Stomach (tissue), 9 donors: ENCODE measurements around the gene TECPR2. TPM values are rescaled to one million over a fixed set of nuclear protein-coding genes. Genes with fewer than 3 reads are reported as not detected.
"Not testable (repeated sequence)": the region's sequence is repeated elsewhere in the genome, so short reads cannot be mapped to it uniquely, and the experiment has no call there.

Experiments
- DNase-seq, 2 donors: peaks; one replicate each; pipeline versions ENCODE4 v3.0.0 to v3.0.0-alpha.2; 2013 to 2019
- H3K27ac ChIP-seq, 5 donors: fragments of 200-600 bp in 4 of 5; sonication (generic) in 4 of 5; one replicate each; pipeline ENCODE4 v1.5.1; 2013 to 2019; ENCODE audit warnings: mild to moderate bottlenecking in 1 of 5, moderate library complexity in 1 of 5
- H3K27me3 ChIP-seq, 3 donors: fragments of 200-600 bp; sonication (generic); one replicate each; pipeline ENCODE4 v1.5.1; 2017 to 2019; ENCODE audit warnings: mixed run types in 1 of 3
- H3K36me3 ChIP-seq, 4 donors: fragments of 200-600 bp; sonication (generic); 1 replicate in 3 of 4; 2 replicates in 1 of 4; pipeline ENCODE4 v1.5.1; 2016 to 2019
- H3K4me1 ChIP-seq, 4 donors: fragments of 200-600 bp; sonication (generic); one replicate each; pipeline ENCODE4 v1.5.1; 2016 to 2019
- H3K4me3 ChIP-seq, 4 donors: fragments of 200-600 bp; sonication (generic) in 3 of 4; one replicate each; pipeline ENCODE4 v1.5.1; 2016 to 2019; ENCODE audit warnings: mild to moderate bottlenecking in 1 of 4
- H3K9me3 ChIP-seq, 4 donors: fragments of 200-600 bp; sonication (generic); one replicate each; pipeline ENCODE4 v1.5.1; 2016 to 2019
- EP300 ChIP-seq: sonication (generic); formaldehyde crosslinking; IDR thresholded peaks from one replicate; pipeline ENCODE4 v1.6.1; 2017; ENCODE audit warnings: antibody characterized with exemption
- POLR2A ChIP-seq, 4 donors: fragments of 450-650 bp; IDR thresholded peaks; one replicate each; pipeline ENCODE4 v1.6.1; 2016; ENCODE audit warnings: antibody characterized with exemption in 4 of 4, control low read depth in 2 of 4, mild to moderate bottlenecking in 1 of 4, moderate library complexity in 1 of 4
- POLR2AphosphoS5 ChIP-seq, 3 donors: sonication (generic); formaldehyde crosslinking; IDR thresholded peaks; one replicate each; pipeline ENCODE4 v1.6.1; 2016; ENCODE audit warnings: antibody characterized with exemption in 3 of 3
- WGBS, 5 donors: extraction: QIAGEN DNeasy Blood & Tissue Kit in 3 of 5; methylation state at CpG; one replicate each; pipeline versions ENCODE4 v1.1.5 to v1.1.7; 2013 to 2018; 5-methylcytosine and 5-hydroxymethylcytosine counted together
- intact Hi-C: fragments of 100-400 bp; cut with DNase I; formaldehyde crosslinking; loops from one replicate; pipeline ENCODE4 v1.15.1; 2023; ENCODE audit warnings: low total_unique reads
- polyA plus RNA-seq, 3 donors: library from polyadenylated mRNA; stranded (reverse); fragments of 200-250 nt; gene quantifications; one replicate each; pipeline ENCODE4 v1.2.3, GENCODE V29; 2013
- total RNA-seq, 5 donors: library from RNA; depleted of rRNA; stranded (reverse); fragments of >200 nt; gene quantifications; one replicate each; pipeline versions ENCODE4 v1.1.0 to v1.2.3, GENCODE V29; 2014 to 2016
- TF ChIP-seq, protein P1 (sequence below), 7 experiments: fragments of 450-650 bp in 4 of 7; fragments of 200-600 bp in 3 of 7; sonication (generic) in 3 of 7; IDR thresholded peaks; one replicate each; pipeline ENCODE4 v1.5.1; 2016 to 2019; ENCODE audit warnings: antibody characterized with exemption in 7 of 7, control low read depth in 2 of 7, mild to moderate bottlenecking in 1 of 7
- donor health status: healthy with polysubstance abuse.
- donor health status: Bipolar disorder and iron deficiency.
- donor health status: healthy.

Gene TECPR2
- total and polyA plus RNA-seq, 8 donors, result 2.6 to 110 (median 11.1) TPM

DNA sequence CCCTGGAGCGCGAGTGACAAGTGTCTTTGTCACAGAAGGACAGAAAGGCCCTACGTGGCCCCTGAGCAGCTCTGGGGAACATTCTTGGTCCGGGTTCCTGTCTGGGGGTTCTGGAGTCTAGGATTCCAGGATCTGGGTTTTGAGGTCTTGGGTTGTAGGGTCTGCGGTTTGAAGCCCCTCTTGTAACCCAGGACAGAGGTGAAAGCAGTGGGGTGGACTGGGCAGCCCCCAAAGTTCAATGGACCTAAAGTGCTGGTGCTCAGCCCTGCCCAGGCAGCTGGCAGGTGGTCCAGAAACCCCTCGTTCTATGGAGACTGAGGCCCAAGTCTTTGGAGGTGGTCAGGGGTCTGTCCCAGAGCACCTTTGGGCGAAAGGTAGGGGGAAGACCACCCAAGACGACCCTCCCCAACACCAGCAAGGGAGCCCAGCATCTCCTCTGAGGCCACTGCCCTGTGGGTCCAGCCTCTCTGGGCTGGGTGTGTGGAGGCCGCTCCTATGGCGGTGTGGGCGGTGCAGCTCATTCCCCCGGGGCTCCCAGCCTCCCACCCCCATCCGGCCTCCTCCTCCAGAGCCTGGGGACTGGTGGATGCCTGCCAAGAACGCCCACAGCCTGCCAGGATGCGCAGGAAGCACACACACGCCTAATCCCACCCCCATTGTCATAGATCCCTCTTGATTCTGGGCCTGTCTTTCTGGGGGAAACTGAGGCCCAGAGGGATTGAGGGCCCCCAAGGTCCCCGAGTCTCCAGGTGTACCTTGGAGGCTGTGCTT lies 177.0 kb downstream of the TECPR2 start:
- Histone ChIP-seq H3K27me3 (peaks cover 0 to 38% (median 9%) of the 10 kb centered on the region in 3 donors), H3K9me3 (no peaks in the 10 kb centered on the region), H3K27ac (no peak overlapping the region), H3K4me3 (no peak overlapping the region), H3K4me1 (peaks cover 5 to 18% (median 14%) of the 10 kb centered on the region in 4 donors), H3K36me3 (no peaks in the 10 kb centered on the region)
- DNase-seq, result peak in 1 of 2 donors; percentile 95
- intact Hi-C loops, result no loop called here
- WGBS, 5 donors, result 57 to 72% (median 63%) methylated on average over 8 to 17 of the region's 17 CpGs
- TF ChIP-seq, protein P1, sequence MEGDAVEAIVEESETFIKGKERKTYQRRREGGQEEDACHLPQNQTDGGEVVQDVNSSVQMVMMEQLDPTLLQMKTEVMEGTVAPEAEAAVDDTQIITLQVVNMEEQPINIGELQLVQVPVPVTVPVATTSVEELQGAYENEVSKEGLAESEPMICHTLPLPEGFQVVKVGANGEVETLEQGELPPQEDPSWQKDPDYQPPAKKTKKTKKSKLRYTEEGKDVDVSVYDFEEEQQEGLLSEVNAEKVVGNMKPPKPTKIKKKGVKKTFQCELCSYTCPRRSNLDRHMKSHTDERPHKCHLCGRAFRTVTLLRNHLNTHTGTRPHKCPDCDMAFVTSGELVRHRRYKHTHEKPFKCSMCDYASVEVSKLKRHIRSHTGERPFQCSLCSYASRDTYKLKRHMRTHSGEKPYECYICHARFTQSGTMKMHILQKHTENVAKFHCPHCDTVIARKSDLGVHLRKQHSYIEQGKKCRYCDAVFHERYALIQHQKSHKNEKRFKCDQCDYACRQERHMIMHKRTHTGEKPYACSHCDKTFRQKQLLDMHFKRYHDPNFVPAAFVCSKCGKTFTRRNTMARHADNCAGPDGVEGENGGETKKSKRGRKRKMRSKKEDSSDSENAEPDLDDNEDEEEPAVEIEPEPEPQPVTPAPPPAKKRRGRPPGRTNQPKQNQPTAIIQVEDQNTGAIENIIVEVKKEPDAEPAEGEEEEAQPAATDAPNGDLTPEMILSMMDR (IDR thresholded peaks at IDR 0.05), result no peak
- TF ChIP-seq POLR2AphosphoS5 (IDR thresholded peaks at IDR 0.05) (no peak), POLR2A (IDR thresholded peaks at IDR 0.05) (no peak), EP300 (no peak)

DNA sequence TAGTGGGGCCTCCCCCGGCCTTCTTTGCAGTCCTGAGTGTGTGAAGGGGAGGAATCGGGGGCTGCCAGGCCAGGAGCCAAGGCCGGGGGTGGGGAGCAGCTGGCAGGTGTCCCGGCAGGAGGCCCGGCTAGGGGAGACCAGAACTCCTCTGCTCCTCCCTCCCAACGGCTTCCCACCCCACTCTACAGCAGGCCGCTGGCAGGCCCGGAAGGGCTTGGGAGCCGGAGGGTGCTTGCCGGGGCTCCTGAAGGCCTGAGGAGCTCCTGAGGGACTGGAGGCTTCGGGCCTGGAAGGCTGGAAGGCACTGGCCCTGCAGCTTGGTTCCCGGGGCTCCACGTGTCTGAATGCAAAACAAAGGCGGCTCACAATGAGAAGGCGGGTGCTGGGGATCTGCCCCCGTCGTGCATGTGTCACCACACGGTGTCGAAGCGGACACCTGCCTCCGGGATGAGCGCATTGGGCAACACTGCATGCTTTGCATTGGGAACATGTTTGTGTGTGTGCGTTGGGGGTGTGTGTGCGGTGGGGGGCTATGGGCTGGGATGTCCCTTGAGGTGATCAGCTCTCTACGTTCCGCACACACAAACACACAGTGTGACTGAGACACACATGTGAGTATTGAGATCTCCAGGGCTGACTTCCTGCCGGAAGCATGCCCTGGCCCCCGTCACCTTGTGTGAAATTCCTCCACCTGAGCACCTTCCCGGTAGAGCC lies 177.7 kb downstream of the TECPR2 start:
- DNase-seq, result peak in 1 of 2 donors; percentile 93
- 55 to 70% (median 61%) methylated on average over 24 to 29 of the region's 29 CpGs for WGBS, 5 donors
- H3K4me3 ChIP-seq, result no peak overlapping the region
- peaks cover 0 to 45% (median 17%) of the 10 kb centered on the region in 3 donors for H3K27me3 ChIP-seq
- no peak overlapping the region for H3K27ac ChIP-seq
- intact Hi-C loops, result no loop called here
- H3K36me3 ChIP-seq, result no peaks in the 10 kb centered on the region
- H3K9me3 ChIP-seq, result no peaks in the 10 kb centered on the region
- TF ChIP-seq POLR2AphosphoS5 (IDR thresholded peaks at IDR 0.05) (no peak), POLR2A (IDR thresholded peaks at IDR 0.05) (no peak), EP300 (no peak)
- TF ChIP-seq, protein P1 (IDR thresholded peaks at IDR 0.05), result no peak
- peaks cover 13 to 26% (median 21%) of the 10 kb centered on the region in 4 donors for H3K4me1 ChIP-seq

DNA sequence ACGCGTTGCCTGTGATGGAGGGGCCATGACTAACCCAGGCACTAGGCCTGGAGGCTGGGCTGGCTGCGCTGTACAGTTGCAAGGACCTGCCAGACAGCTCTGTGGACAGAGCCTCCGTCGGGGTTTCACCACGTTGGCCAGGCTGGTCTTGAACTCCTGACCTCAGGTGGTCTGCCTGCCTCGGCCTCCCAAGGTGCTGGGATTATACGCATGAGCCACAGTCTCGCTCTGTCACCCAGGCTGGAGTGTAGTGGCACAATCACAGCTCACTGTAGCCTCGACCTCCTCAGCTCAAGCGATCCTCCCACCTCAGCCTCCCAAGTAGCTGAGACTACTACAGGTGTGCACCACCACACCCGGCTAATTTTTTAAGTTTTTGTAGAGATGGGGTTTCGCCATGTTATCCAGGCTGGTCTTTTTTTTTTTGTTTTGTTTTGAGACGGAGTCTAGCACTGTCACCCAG lies 178.3 kb downstream of the TECPR2 start:
- Histone ChIP-seq H3K4me1 (peaks cover 15 to 31% (median 27%) of the 10 kb centered on the region in 4 donors), H3K27me3 (peaks cover 2 to 51% (median 22%) of the 10 kb centered on the region in 3 donors)
- not testable (repeated sequence) for H3K36me3 ChIP-seq

DNA sequence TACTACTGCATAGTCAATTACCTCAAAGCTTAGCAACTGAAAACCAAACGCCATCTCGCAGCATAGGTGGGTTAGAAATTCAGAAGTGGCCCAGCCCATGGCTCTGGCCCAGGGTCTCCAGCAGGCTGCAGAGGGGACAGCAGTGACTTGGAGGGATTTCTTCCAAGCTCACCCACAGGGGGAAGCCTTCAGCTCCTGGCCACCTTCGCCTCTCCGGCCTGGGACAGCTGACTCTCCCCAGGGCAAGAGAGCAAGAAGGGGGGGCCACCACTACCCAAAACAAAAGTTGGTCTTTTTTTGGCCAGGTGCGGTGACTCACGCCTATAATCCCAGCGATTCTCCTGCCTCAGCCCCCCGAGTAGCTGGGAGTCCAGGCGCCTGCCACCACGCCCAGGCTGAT lies 179.0 kb downstream of the TECPR2 start:
- no peaks in the 10 kb centered on the region for H3K36me3 ChIP-seq
- no peak overlapping the region for H3K4me3 ChIP-seq
- WGBS, 5 donors, result 84 to 94% (median 86%) methylated on average over 5 to 10 of the region's 10 CpGs
- no peak overlapping the region for H3K27ac ChIP-seq
- no peak for DNase-seq
- no peak for TF ChIP-seq POLR2AphosphoS5 (IDR thresholded peaks at IDR 0.05)
- no peak for TF ChIP-seq POLR2A (IDR thresholded peaks at IDR 0.05)
- TF ChIP-seq, protein P1 (IDR thresholded peaks at IDR 0.05), result no peak
- no peak for TF ChIP-seq EP300
- intact Hi-C loops, result no loop called here
- H3K9me3 ChIP-seq, result no peaks in the 10 kb centered on the region
- peaks cover 15 to 32% (median 27%) of the 10 kb centered on the region in 4 donors for H3K4me1 ChIP-seq
- H3K27me3 ChIP-seq, result peaks cover 4 to 58% (median 22%) of the 10 kb centered on the region in 3 donors

More for the DNA sequence above, 178.3 kb downstream of the TECPR2 start:
- H3K9me3 ChIP-seq, H3K27ac ChIP-seq, DNase-seq, intact Hi-C loops, H3K4me3 ChIP-seq: not testable (repeated sequence)
- 90 to 96% (median 94%) methylated on average over 13 to 14 of the region's 14 CpGs for WGBS, 5 donors
